Activated CD8-positive, alpha-beta T cell treated with anti-CD3 and anti-CD28 coated beads for 36 hours (primary cell): ENCODE results near the gene PREPL. TPM values are rescaled to one million over a fixed set of nuclear protein-coding genes. Genes with fewer than 3 reads are reported as not detected.
"Not testable (repeated sequence)": the region's sequence is repeated elsewhere in the genome, so short reads cannot be mapped to it uniquely, and the experiment has no call there.

Source experiments
- ATAC-seq: fragments of 200-7000 bp; cut with Tn5 transposase; one replicate; pipeline ENCODE4 v1.10.0; 2021; ENCODE audit warnings: mild to moderate bottlenecking, moderate library complexity
- CTCF ChIA-PET: fragments of 350-600 bp; sonication (Branson Sonifier 250); formaldehyde crosslinking; loops from one replicate; lab custom pipeline; 2021; ENCODE audit warnings: antibody characterized with exemption; lab: Charles Lee
- POLR2A ChIA-PET: fragments of 350-600 bp; sonication (Branson Sonifier 250); formaldehyde crosslinking; loops from one replicate; lab custom pipeline; 2021; ENCODE audit warnings: antibody characterized with exemption; lab: Charles Lee
- DNase-seq: peaks from one replicate; pipeline ENCODE4 v3.0.0-alpha.2; 2020
- H3K27ac Mint-ChIP-seq: one replicate; pipeline ENCODE4 v1.8.0; 2021; ENCODE audit warnings: mild to moderate bottlenecking, mixed read lengths
- H3K27me3 Mint-ChIP-seq: one replicate; pipeline ENCODE4 v1.8.0; 2021; ENCODE audit warnings: mixed read lengths
- H3K36me3 Mint-ChIP-seq: one replicate; pipeline ENCODE4 v1.8.0; 2021; ENCODE audit warnings: low read depth, mixed read lengths
- H3K4me1 Mint-ChIP-seq: one replicate; pipeline ENCODE4 v1.8.0; 2021; ENCODE audit warnings: low read depth, mixed read lengths
- H3K4me3 Mint-ChIP-seq: one replicate; pipeline ENCODE4 v1.8.0; 2021; ENCODE audit warnings: mild to moderate bottlenecking, moderate library complexity, mixed read lengths
- H3K9me3 Mint-ChIP-seq: one replicate; pipeline ENCODE4 v1.8.0; 2021; ENCODE audit warnings: mixed read lengths
- intact Hi-C: fragments of 100-400 bp; cut with micrococcal nuclease; formaldehyde crosslinking; loops from one replicate; pipeline ENCODE4 v1.10.0; 2022
- total RNA-seq, 2 experiments: library from RNA; stranded (reverse); gene quantifications; one replicate each; pipeline ENCODE4 v1.2.3, GENCODE V29; 2021
- TF ChIP-seq, protein P1 (sequence below): fragments of 200-600 bp; IDR thresholded peaks from one replicate; pipeline ENCODE4 v1.8.0; 2022; ENCODE audit warnings: antibody characterized with exemption, mild to moderate bottlenecking

Gene PREPL
- total RNA-seq, 2 experiments from 2014 or later, result 25.0 to 25.2 TPM

DNA sequence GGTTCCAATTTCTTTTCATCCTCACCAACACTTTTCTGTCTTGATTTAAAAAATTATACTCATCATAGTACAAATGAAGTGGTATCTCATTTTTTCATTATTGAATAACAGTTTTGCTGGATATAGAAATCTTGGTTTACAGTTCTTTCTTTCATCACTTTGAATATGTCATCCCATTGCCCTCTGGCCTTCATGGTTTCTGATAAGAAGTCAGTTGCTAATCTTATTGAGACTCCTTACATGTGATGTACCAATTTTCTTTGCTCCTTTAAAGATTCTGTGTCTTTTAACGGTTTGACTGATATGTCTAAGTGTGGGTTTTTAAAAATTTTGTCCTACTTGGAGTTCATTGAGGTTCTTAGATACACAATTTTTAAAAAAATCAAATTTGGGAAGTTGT is 51.0 kb downstream of the PREPL start:
- POLR2A ChIA-PET, result no interaction called here

GRCh38 chr2:44305882-44306281 is 55.4 kb downstream of the PREPL start:
- Mint-ChIP-seq H3K4me1 (no peaks in the 10 kb centered on the region), H3K9me3 (peaks cover 18% of the 10 kb centered on the region), H3K36me3 (peaks cover 7% of the 10 kb centered on the region), H3K27me3 (peaks cover 2% of the 10 kb centered on the region), H3K4me3 (no peak overlapping the region), H3K27ac (no peak overlapping the region)
- ATAC-seq (no peak), DNase-seq (no peak)
- intact Hi-C loops, result no loop called here
- TF ChIP-seq, protein P1, sequence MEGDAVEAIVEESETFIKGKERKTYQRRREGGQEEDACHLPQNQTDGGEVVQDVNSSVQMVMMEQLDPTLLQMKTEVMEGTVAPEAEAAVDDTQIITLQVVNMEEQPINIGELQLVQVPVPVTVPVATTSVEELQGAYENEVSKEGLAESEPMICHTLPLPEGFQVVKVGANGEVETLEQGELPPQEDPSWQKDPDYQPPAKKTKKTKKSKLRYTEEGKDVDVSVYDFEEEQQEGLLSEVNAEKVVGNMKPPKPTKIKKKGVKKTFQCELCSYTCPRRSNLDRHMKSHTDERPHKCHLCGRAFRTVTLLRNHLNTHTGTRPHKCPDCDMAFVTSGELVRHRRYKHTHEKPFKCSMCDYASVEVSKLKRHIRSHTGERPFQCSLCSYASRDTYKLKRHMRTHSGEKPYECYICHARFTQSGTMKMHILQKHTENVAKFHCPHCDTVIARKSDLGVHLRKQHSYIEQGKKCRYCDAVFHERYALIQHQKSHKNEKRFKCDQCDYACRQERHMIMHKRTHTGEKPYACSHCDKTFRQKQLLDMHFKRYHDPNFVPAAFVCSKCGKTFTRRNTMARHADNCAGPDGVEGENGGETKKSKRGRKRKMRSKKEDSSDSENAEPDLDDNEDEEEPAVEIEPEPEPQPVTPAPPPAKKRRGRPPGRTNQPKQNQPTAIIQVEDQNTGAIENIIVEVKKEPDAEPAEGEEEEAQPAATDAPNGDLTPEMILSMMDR, result no peak
- POLR2A ChIA-PET, result interaction anchor here (1.4 kb wide), 1 partner anchor 54 kb away, joined by 3 read pairs; no protein-coding TSS in a partner anchor
- CTCF ChIA-PET, result interaction anchor here (0.7 kb wide), 1 partner anchor 368 kb away, joined by 3 read pairs; no protein-coding TSS in a partner anchor

More for the DNA sequence above, 51.0 kb downstream of the PREPL start:
- CTCF ChIA-PET, result no interaction called here
- Mint-ChIP-seq H3K4me1 (no peaks in the 10 kb centered on the region), H3K27me3 (no peaks in the 10 kb centered on the region), H3K27ac (no peak overlapping the region), H3K4me3 (no peak overlapping the region), H3K9me3 (peaks cover 26% of the 10 kb centered on the region), H3K36me3 (peaks cover 45% of the 10 kb centered on the region)
- DNase-seq (no peak), ATAC-seq (no peak)
- TF ChIP-seq, protein P1, result no peak
- intact Hi-C loops, result no loop called here

- no peaks in the 10 kb centered on the region for H3K4me1 Mint-ChIP-seq
- no peak for DNase-seq
- H3K27ac Mint-ChIP-seq, result no peak overlapping the region
- peaks cover 10% of the 10 kb centered on the region for H3K9me3 Mint-ChIP-seq
- intact Hi-C loops, result no loop called here
- H3K36me3 Mint-ChIP-seq, result peaks cover under 1% of the 10 kb centered on the region
- TF ChIP-seq, protein P1, result no peak
- CTCF ChIA-PET, result no interaction called here
- H3K27me3 Mint-ChIP-seq, result peaks cover 2% of the 10 kb centered on the region
- ATAC-seq, result no peak
- POLR2A ChIA-PET, result no interaction called here
- H3K4me3 Mint-ChIP-seq, result no peak overlapping the region
These were observed 57.0 kb downstream of the PREPL start for GRCh38 chr2:44304258-44304657.

DNA sequence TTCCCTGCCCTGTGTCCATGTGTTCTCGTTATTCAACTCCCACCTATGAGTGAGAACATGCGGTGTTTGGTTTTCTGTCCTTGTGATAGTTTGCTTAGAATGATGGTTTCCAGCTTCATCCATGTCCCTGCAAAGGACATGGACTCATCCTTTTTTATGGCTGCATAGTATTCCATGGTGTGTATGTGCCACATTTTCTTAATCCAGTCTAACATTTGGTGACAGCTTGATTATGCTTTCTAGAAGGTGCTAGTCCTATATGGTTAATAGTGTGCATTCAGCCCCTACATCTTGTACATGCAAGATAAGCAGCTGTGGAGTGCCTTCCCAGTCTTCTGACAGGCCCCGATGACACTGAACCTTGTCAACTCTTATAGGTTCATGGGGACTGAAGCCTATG is 57.5 kb downstream of the PREPL start:
- H3K36me3 Mint-ChIP-seq, H3K27me3 Mint-ChIP-seq, POLR2A ChIA-PET, DNase-seq, H3K4me3 Mint-ChIP-seq, H3K4me1 Mint-ChIP-seq, ATAC-seq, CTCF ChIA-PET, intact Hi-C loops, H3K27ac Mint-ChIP-seq, H3K9me3 Mint-ChIP-seq: not testable (repeated sequence)

DNA sequence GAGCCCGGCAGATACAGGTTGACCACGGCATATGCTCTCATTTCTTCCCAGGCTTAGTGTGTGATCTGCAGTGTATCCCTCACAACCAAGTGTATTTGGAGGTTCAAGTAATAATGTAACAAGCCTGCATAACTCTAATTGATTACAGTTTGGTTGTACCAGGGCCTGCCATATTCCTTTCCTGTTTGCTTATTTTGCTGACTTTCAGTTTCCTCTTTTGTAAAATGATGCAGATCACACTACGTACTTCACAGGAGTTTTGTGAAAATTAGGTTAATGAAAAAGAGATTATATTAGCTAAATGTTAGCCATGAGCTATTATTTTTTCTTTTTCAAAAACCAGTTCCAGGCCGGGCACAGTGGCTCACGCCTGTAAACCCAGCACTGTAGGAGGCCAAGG is 60.2 kb downstream of the PREPL start:
- H3K27ac Mint-ChIP-seq, result no peak overlapping the region

More for the DNA sequence above, 60.2 kb downstream of the PREPL start:
- ChIA-PET POLR2A (no interaction called here), CTCF (interaction anchor here (1.2 kb wide), 1 partner anchor 10 kb away, joined by 3 read pairs; no protein-coding TSS in a partner anchor)
- TF ChIP-seq, protein P1, result no peak
- ATAC-seq, result no peak
- DNase-seq, result no peak
- Mint-ChIP-seq H3K4me1 (peaks cover 6% of the 10 kb centered on the region), H3K9me3 (peaks cover 7% of the 10 kb centered on the region), H3K36me3 (no peaks in the 10 kb centered on the region), H3K27me3 (peaks cover 3% of the 10 kb centered on the region), H3K4me3 (no peak overlapping the region)
- intact Hi-C loops, result no loop called here
